ENCODE measurements around the gene SYNJ2.
A peak's percentile ranks its signal among the peaks of the same experiment; 100 is the strongest.

Gene SYNJ2

GRCh38 chr6:158006331-158006730 lies 24.7 kb downstream of the SYNJ2 start:
- Histone ChIP-seq H3K4me3 (ENCODE audit: low read depth in 1 of 2, low read length in 2 of 2) (no peak overlapping the region), H3K27me3 (ENCODE audit: insufficient read depth, low read length, poor library complexity) (no peaks in the 10 kb centered on the region), H3K27ac (ENCODE audit: low read length) (no peak overlapping the region), H3K36me3 (ENCODE audit: insufficient read depth, low read length) (no peaks in the 10 kb centered on the region), H3K79me2 (ENCODE audit: insufficient read depth, low read length) (peaks cover 72% of the 10 kb centered on the region), H3K4me1 (ENCODE audit: insufficient read depth, low read length) (peaks cover 55% of the 10 kb centered on the region), H3K4me2 (ENCODE audit: insufficient read depth, low read length) (no peak overlapping the region), H2AFZ (ENCODE audit: low read depth, low read length) (no peak overlapping the region), H3K9me3 (ENCODE audit: insufficient read depth, low read length, severe bottlenecking) (no peaks in the 10 kb centered on the region), H3K9ac (ENCODE audit: low read depth, low read length) (no peak overlapping the region), H4K20me1 (ENCODE audit: insufficient read depth, low read length) (peaks cover 52% of the 10 kb centered on the region)
- ATAC-seq (ENCODE audit: insufficient read depth, low read depth) (no peak), DNase-seq (no peak)
- TF ChIP-seq CTCF (IDR thresholded peaks at IDR 0.05; ENCODE audit: borderline replicate concordance, extremely low read depth, low read length, poor library complexity, severe bottlenecking): no peak
- no peak for TF ChIP-seq EZH2 (IDR thresholded peaks at IDR 0.05; ENCODE audit: borderline replicate concordance, low read depth, low read length, severe bottlenecking)

GRCh38 chr6:158006821-158007570 lies 25.3 kb downstream of the SYNJ2 start:
- Histone ChIP-seq H3K79me2 (ENCODE audit: insufficient read depth, low read length) (peaks cover 74% of the 10 kb centered on the region), H3K36me3 (ENCODE audit: insufficient read depth, low read length) (no peaks in the 10 kb centered on the region), H2AFZ (ENCODE audit: low read depth, low read length) (no peak overlapping the region), H3K9ac (ENCODE audit: low read depth, low read length) (no peak overlapping the region), H3K4me3 (ENCODE audit: low read depth in 1 of 2, low read length in 2 of 2) (no peak overlapping the region), H3K27me3 (ENCODE audit: insufficient read depth, low read length, poor library complexity) (no peaks in the 10 kb centered on the region), H3K27ac (ENCODE audit: low read length) (no peak overlapping the region), H3K4me2 (ENCODE audit: insufficient read depth, low read length) (no peak overlapping the region), H4K20me1 (ENCODE audit: insufficient read depth, low read length) (peaks cover 50% of the 10 kb centered on the region), H3K4me1 (ENCODE audit: insufficient read depth, low read length) (peaks cover 52% of the 10 kb centered on the region), H3K9me3 (ENCODE audit: insufficient read depth, low read length, severe bottlenecking) (no peaks in the 10 kb centered on the region)
- no peak for ATAC-seq (ENCODE audit: insufficient read depth, low read depth)
- no peak for TF ChIP-seq CTCF (IDR thresholded peaks at IDR 0.05; ENCODE audit: borderline replicate concordance, extremely low read depth, low read length, poor library complexity, severe bottlenecking)
- no peak for TF ChIP-seq EZH2 (IDR thresholded peaks at IDR 0.05; ENCODE audit: borderline replicate concordance, low read depth, low read length, severe bottlenecking)
- DNase-seq: no peak

- H3K4me2 ChIP-seq (ENCODE audit: insufficient read depth, low read length): peak overlapping the region; percentile 24
- H3K36me3 ChIP-seq (ENCODE audit: insufficient read depth, low read length): no peaks in the 10 kb centered on the region
- peak overlapping the region; percentile 63 for H3K27ac ChIP-seq (ENCODE audit: low read length)
- H3K4me3 ChIP-seq (ENCODE audit: low read depth in 1 of 2, low read length in 2 of 2): no peak overlapping the region
- ATAC-seq (ENCODE audit: insufficient read depth, low read depth): no peak
- peaks cover 87% of the 10 kb centered on the region for H3K79me2 ChIP-seq (ENCODE audit: insufficient read depth, low read length)
- TF ChIP-seq CTCF (IDR thresholded peaks at IDR 0.05; ENCODE audit: borderline replicate concordance, extremely low read depth, low read length, poor library complexity, severe bottlenecking) (no peak), EZH2 (IDR thresholded peaks at IDR 0.05; ENCODE audit: borderline replicate concordance, low read depth, low read length, severe bottlenecking) (no peak)
- H3K9ac ChIP-seq (ENCODE audit: low read depth, low read length): no peak overlapping the region
- no peaks in the 10 kb centered on the region for H3K27me3 ChIP-seq (ENCODE audit: insufficient read depth, low read length, poor library complexity)
- no peaks in the 10 kb centered on the region for H3K9me3 ChIP-seq (ENCODE audit: insufficient read depth, low read length, severe bottlenecking)
- DNase-seq: no peak
- H4K20me1 ChIP-seq (ENCODE audit: insufficient read depth, low read length): peaks cover 48% of the 10 kb centered on the region
- H2AFZ ChIP-seq (ENCODE audit: low read depth, low read length): no peak overlapping the region
- H3K4me1 ChIP-seq (ENCODE audit: insufficient read depth, low read length): peaks cover 39% of the 10 kb centered on the region
Observed at GRCh38 chr6:158008864-158009113, 27.1 kb downstream of the SYNJ2 start.
